ENCODE results near the gene PCDHA10. TPM values are rescaled to one million over a fixed set of nuclear protein-coding genes. Genes with fewer than 3 reads are reported as not detected.
A peak's percentile ranks its signal among the peaks of the same experiment; 100 is the strongest.

PCDHA10 gene
- total RNA-seq, 1 experiment from 2014 or later, result 0.04 TPM

- no peak overlapping the region for H3K4me2 ChIP-seq (ENCODE audit: low read length)
- no peaks in the 10 kb centered on the region for H3K9me3 ChIP-seq (ENCODE audit: low read length)
- no peak overlapping the region for H3K4me3 ChIP-seq (ENCODE audit: low read length)
- no peak for TF ChIP-seq CTCF (conservative IDR thresholded peaks at IDR 0.05; ENCODE audit: low read depth, low read length)
- DNase-seq (no peak), ATAC-seq (no peak)
- POLR2A ChIA-PET (ENCODE audit: unreplicated experiment), result no interaction called here
- intact Hi-C loops (cut with micrococcal nuclease), result no loop called here
- H3K36me3 ChIP-seq (ENCODE audit: low read depth, low read length), result no peaks in the 10 kb centered on the region
- no peaks in the 10 kb centered on the region for H4K20me1 ChIP-seq (ENCODE audit: low read length)
- CTCF ChIA-PET, result no interaction called here
- no peaks in the 10 kb centered on the region for H3K9me2 ChIP-seq (replicated peaks; ENCODE audit: low read length)
- no peaks in the 10 kb centered on the region for H3K27me3 ChIP-seq (ENCODE audit: low read length)
- H3K9ac ChIP-seq (ENCODE audit: low read length), result no peak overlapping the region
- BruUV-seq (replicated peaks), result no TSS peak
- H3F3A ChIP-seq (ENCODE audit: low read length, unreplicated experiment), result no peaks in the 10 kb centered on the region
- no peak overlapping the region for H2AFZ ChIP-seq (ENCODE audit: low read length)
- H3K4me1 ChIP-seq (ENCODE audit: insufficient read depth, low read length), result no peaks in the 10 kb centered on the region
- H3K27ac ChIP-seq (ENCODE audit: low read length), result no peak overlapping the region
- H3K79me2 ChIP-seq (ENCODE audit: low read length), result no peaks in the 10 kb centered on the region
Observed at GRCh38 chr5:140862441-140863295, 7.0 kb downstream of the PCDHA10 start.

- no peak for ATAC-seq
- intact Hi-C loops (cut with micrococcal nuclease), result no loop called here
Observed at GRCh38 chr5:140868721-140869554, 13.2 kb downstream of the PCDHA10 start, which contains the start of gene PCDHA11. PCDHA11 (plus strand) TSS chr5:140868957; CDS start chr5:140869104, 147 bp downstream.

More at GRCh38 chr5:140868721-140869554, 13.2 kb downstream of the PCDHA10 start, which contains the start of gene PCDHA11:
- Histone ChIP-seq H3F3A (ENCODE audit: low read length, unreplicated experiment) (no peaks in the 10 kb centered on the region), H3K79me2 (ENCODE audit: low read length) (no peaks in the 10 kb centered on the region), H3K36me3 (ENCODE audit: low read depth, low read length) (no peaks in the 10 kb centered on the region; the same call in 1 of the 2 replicates), H3K27me3 (ENCODE audit: low read length) (no peaks in the 10 kb centered on the region), H3K4me2 (ENCODE audit: low read length) (no peak within 1 kb of the TSS), H3K4me3 (ENCODE audit: low read length) (no peak within 1 kb of the TSS), H3K9ac (ENCODE audit: low read length) (no peak within 1 kb of the TSS), H4K20me1 (ENCODE audit: low read length) (no peaks in the 10 kb centered on the region), H3K9me3 (ENCODE audit: low read length) (no peaks in the 10 kb centered on the region), H3K27ac (ENCODE audit: low read length) (no peak within 1 kb of the TSS), H2AFZ (ENCODE audit: low read length) (no peak within 1 kb of the TSS), H3K4me1 (ENCODE audit: insufficient read depth, low read length) (peaks cover 4% of the 10 kb centered on the region; the same call in 1 of the 2 replicates), H3K9me2 (replicated peaks; ENCODE audit: low read length) (no peaks in the 10 kb centered on the region)
- BruUV-seq (replicated peaks), result no TSS peak
- TF ChIP-seq EZH2phosphoT487 (IDR thresholded peaks at IDR 0.05; ENCODE audit: borderline replicate concordance, low read length), result no peak
- TF ChIP-seq CTCF (conservative IDR thresholded peaks at IDR 0.05; ENCODE audit: low read depth, low read length), result 0 out of 2 replicates have a peak, but pooled peaks have one; percentile 25
- no peak for TF ChIP-seq EZH2 (IDR thresholded peaks at IDR 0.05; ENCODE audit: low read length, unreplicated experiment)
- ChIA-PET POLR2A (ENCODE audit: unreplicated experiment) (no interaction called here), CTCF (no interaction called here)
- DNase-seq, result no peak

Measured in PC-3 (cell line).